ENCODE results near the gene USP24. TPM values are rescaled to one million over a fixed set of nuclear protein-coding genes. Genes with fewer than 3 reads are reported as not detected.
"Not testable (repeated sequence)": the region's sequence is repeated elsewhere in the genome, so short reads cannot be mapped to it uniquely, and the experiment has no call there.

The USP24 gene
- total RNA-seq, 1 experiment from 2014 or later, result 23.7 TPM

DNA sequence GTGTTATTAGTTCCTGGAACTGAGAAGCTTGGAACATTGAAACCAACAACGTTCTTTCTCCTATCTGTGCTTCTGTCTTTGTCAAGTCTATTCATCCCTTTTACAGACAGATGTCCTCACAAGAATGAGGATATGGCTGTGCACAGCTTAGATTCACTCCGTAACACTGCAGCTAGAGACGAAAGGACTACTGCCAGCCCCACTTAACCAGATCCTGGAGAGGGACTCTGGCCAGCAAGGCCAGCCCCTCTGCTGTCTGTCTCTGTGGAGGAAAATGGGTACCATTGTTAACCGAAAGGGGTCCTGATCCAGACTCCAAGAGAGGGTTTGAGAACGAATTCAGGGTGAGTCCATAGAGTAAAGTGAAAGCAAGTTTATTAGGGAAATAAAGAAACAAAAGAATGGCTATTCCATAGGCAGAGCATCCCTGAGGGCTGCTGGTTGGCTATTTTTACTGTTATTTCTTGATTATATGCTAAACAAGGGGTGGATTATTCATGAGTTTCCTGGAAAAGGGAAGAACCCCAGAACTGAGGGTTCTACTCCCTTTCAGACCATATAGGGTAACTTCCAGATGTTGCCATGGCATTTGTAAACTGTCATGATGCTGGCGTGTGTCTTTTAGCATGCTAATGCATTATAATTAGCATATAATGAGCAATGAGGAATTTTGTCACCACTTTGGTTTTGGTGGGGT is 17.4 kb upstream of the USP24 start:
- no peak for DNase-seq (ENCODE audit: low read depth)

GRCh38 chr1:55231745-55232144 is 16.6 kb upstream of the USP24 start:
- DNase-seq (ENCODE audit: low read depth), result no peak

GRCh38 chr1:55230659-55231058 is 15.5 kb upstream of the USP24 start:
- DNase-seq (ENCODE audit: low read depth), result peak; percentile 24

DNA sequence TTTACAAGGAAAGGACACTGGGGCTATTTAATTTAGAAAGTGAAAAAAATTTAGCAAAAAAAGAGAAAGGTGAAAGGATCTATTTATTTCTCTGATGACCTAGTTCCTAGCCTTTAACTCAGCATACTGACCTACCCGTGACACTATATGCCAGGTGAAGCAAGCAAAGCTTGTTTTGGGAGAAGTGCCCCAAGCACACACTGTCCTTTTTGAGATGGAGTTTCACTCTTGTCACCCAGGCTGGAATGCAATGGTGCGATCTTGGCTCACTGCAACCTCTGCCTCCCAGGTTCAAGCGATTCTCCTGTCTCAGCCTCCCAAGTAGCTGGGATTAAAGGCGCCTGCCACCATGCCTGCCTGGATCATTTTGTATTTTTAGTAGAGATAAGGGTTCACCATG is 14.6 kb upstream of the USP24 start:
- not testable (repeated sequence) for DNase-seq (ENCODE audit: low read depth)

DNA sequence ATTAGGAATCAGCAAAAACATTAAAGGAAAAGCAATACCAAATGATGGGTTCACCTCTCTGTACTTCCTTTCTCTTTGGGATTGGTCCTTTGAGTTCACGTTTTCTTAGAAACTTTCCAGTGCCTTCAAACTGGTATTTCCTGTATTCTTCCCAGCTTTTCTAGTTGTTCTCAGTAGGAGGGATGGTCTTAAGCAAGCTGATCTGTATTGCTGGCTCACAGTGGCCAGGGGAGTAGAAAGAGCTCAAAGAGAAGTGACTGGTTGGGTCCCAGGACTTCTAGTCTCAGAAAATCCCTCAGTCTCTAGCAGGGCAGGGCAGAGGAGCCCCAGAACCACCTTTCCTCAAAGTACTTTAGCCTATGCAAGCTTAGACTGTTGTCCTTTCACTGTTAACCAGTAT is 10.1 kb upstream of the USP24 start:
- no peak for DNase-seq (ENCODE audit: low read depth)

GRCh38 chr1:55224729-55225128 is 9.6 kb upstream of the USP24 start:
- DNase-seq (ENCODE audit: low read depth), result no peak

GRCh38 chr1:55222152-55222551 is 7.0 kb upstream of the USP24 start:
- no peak for DNase-seq (ENCODE audit: low read depth)

GRCh38 chr1:55217226-55217986 is 2.2 kb upstream of the USP24 start:
- DNase-seq (ENCODE audit: low read depth), result no peak

GRCh38 chr1:55216096-55216495 is 932 bp upstream of the USP24 start:
- no peak for DNase-seq (ENCODE audit: low read depth)

DNA sequence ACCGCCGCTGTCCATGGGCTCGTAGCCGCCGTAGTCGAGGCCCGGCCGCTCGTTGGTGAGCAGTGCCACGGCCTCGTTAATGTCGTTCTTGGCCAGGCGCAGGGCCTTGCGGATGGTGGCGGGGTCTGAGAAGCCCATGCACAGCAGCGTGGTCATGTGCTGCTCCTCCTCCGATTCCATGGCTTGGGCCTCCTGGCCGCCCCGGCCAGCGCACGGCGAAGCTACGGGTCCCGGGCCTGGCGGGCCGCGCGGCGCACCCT is 300 bp downstream of the USP24 start:
- DNase-seq (ENCODE audit: low read depth), result peak; percentile 45

GRCh38 chr1:55214212-55214933 is 791 bp downstream of the USP24 start:
- DNase-seq (ENCODE audit: low read depth), result peak; percentile 24

GRCh38 chr1:55213885-55214211 is 1.3 kb downstream of the USP24 start:
- no peak for DNase-seq (ENCODE audit: low read depth)

GRCh38 chr1:55213151-55213884 is 1.8 kb downstream of the USP24 start:
- no peak for DNase-seq (ENCODE audit: low read depth)

- no peak for DNase-seq (ENCODE audit: low read depth)
Measured at GRCh38 chr1:55212349-55213150, 2.6 kb downstream of the USP24 start.

DNA sequence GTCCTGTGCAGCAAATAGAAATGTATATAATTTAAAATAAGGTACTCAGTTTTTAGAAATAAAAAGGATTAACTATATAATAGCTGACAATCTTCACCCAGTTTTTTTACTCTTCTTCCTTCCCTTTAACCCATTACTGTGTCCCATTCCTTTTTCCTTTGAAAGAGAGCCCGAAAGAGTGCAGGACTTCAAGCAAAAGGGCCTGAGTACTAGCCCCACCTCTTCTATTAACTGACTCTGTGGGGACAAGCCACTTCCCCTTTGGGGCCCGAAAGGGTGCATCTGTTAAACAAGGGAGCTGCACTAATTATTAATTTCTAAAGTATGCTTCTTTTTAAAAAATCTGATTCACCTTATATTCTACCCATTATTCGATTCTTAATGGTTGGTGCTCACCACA is 3.3 kb downstream of the USP24 start:
- no peak for DNase-seq (ENCODE audit: low read depth)

DNA sequence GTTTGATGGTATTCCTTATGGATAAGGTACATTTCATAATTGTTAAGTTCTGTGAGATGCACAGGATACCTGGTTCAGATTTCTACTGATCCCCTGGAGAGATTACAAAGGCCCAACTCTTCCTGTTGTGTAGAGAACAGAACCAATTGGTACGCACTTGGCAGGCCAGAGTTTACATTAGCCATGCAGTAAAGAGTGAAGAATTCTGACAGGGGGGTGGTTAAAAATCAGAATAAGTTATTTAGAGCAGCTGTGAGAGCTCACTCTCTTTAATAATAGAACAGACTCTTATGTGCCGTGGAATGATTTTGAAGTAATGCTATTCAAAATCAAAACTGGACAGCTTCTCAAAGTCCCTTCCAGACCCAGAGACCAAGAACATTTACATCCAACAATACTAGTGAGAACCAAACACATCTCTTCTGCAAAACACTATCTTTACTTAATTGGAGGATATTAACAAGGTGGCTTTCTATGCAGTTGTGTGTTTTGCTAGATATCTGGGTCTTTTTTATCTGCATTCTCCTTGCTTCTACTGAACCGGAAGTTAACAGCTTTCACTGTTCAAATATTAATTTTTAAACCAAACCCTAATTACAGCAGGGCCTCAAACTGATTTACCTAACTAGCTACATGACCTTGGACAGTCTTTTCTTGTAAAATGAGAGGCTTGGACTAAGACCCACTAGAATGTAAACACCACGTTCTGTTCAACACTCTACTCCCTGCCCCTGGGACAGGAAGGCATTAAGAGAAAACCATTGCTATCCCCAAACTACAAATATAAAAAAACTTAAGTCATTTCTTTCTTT is 4.0 kb downstream of the USP24 start:
- DNase-seq (ENCODE audit: low read depth), result no peak

DNA sequence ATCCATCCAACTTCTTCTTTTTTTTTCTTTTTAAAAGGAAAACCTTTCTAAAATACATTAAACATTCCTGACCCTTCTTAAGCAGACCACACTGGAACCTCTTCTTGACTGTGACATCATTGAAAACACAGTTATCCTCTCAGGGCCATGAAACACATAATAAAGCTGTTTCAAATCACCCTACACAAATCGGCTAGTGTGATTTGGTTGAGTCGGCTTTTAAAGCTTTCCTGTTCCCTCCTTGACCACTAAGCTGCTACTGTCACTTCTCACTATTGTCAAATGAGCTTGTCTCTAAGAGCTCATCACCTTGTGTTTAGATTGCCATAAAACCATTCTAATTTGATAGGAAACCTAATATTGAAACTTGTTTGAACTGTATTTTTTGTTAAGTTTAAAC is 5.9 kb downstream of the USP24 start:
- DNase-seq (ENCODE audit: low read depth), result no peak

DNA sequence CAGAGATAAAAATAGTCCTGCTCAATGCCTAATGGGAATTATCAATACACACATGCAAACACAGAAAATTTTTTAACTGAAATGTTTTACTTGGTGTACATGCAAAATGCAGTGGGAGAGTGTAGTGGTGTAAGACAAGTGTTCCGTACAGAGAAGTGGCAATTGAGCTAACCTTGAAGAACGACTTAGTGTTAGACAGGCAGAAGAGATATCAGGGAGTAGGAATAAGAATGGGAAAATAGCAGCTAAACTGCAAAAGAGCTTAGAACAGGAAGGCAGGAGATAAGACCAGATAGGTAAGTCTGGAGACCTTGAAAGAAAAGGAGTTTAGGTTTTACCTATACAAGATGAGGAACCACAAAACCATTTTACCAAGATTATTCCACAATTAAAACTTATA is 9.0 kb downstream of the USP24 start:
- DNase-seq (ENCODE audit: low read depth), result no peak

GRCh38 chr1:55204997-55205396 is 10.2 kb downstream of the USP24 start:
- peak; percentile 69 for DNase-seq (ENCODE audit: low read depth)

DNA sequence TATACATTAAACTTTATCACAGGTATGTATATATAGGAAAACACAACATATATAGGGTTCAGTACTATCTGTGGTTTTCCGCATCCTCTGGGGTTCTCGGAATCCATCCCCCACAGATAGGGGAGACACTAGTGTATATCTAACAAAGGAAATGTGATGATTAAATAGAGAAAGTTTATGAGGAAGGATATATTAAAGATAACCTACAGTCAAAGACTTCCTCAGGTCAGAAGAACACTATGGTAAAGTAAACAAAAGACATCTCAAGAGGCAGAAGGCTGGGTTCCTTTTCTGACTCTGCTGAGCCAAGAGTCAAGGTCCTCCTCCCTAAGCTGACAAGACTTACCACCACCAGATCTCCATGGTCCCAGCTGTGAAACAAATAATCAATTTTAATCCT is 12.1 kb downstream of the USP24 start:
- no peak for DNase-seq (ENCODE audit: low read depth)

DNA sequence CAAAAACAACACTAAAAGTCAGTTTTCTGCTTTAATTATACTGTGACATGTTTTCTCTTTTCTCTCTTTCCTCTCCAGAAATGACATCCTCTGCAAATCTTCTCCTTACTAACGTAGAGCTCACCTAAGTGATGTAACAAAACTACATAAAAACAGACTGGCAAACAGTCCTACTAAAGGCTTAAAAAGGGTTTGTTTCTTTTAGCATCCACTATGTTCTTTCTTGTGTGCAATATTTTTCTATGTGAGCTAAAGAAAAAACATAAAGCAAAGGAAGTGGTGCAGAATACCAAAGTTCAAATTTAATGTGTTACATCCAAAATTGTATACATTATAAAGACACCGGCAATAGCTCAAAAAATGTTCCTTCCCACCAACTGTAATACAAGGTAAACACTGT is 14.5 kb downstream of the USP24 start:
- DNase-seq (ENCODE audit: low read depth), result no peak
